Glomerular visceral epithelial cell (primary cell): ENCODE measurements around the gene RIOK3.
A peak's percentile ranks its signal among the peaks of the same experiment; 100 is the strongest.

Experiments used
- DNase-seq: peaks from one replicate; pipeline ENCODE4 v3.0.0-alpha.2; 2016; ENCODE audit errors: extremely low spot score

The RIOK3 gene

GRCh38 chr18:23528580-23529472 is 75.7 kb downstream of the RIOK3 start:
- DNase-seq, result peak; percentile 31

- DNase-seq, result peak; percentile 74
These were observed 76.5 kb downstream of the RIOK3 start for GRCh38 chr18:23529604-23530003.

GRCh38 chr18:23530195-23530594 is 77.1 kb downstream of the RIOK3 start:
- no peak for DNase-seq

- DNase-seq, result no peak
These were observed 78.8 kb downstream of the RIOK3 start for GRCh38 chr18:23531912-23532311.
